NCI-H1417 treated with DMSO at 0.1 percent for 48 hours (cell line): ENCODE results near the gene NXPH4.

ENCODE experiments used
- DNase-seq: peaks from one replicate; lab custom pipeline; 2025; lab: John Stamatoyannopoulos, UW

NXPH4 gene

GRCh38 chr12:57183939-57184725 is 32.5 kb upstream of the NXPH4 start:
- no peak for DNase-seq

DNA sequence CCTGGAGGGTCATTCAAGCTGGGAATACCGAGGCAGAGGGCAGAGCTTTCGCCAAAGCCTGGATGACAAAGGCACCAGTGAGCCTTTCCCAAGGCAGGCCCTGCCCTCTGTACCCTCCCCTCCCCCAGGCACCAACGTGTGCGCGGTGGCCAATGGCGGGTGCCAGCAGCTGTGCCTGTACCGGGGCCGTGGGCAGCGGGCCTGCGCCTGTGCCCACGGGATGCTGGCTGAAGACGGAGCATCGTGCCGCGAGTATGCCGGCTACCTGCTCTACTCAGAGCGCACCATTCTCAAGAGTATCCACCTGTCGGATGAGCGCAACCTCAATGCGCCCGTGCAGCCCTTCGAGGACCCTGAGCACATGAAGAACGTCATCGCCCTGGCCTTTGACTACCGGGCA is 31.2 kb upstream of the NXPH4 start:
- no peak for DNase-seq

DNA sequence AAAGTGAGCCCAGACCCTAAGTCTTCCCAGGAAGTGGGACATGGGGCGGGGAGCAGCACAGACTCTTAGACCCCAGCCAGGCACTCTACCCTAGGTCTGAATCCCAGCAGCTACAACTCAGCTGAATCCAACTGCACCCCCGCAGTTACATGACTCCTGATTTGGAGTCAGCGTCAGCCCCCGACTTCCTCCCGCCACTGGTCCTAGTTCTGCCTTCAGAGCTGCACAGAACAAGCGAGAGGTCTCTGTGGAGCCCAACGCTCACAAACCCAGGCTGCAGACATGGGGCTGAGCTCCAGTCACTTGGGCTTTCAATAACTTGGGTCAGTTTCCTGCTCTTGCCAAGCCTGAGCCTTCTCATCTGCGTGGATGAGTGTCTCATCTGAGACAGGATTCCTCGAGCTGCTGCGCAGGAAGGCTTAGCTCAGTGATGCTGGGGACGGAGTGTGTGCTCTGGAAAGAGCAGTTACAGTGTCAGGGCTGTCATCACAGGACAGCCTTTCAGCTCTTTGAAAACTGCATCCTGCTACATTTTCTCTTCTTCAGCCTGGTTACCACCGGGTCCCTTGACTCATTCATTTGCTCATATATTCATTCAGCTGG is 30.6 kb upstream of the NXPH4 start:
- DNase-seq: no peak

- no peak for DNase-seq
Measured at GRCh38 chr12:57187222-57188089, 29.1 kb upstream of the NXPH4 start.

DNA sequence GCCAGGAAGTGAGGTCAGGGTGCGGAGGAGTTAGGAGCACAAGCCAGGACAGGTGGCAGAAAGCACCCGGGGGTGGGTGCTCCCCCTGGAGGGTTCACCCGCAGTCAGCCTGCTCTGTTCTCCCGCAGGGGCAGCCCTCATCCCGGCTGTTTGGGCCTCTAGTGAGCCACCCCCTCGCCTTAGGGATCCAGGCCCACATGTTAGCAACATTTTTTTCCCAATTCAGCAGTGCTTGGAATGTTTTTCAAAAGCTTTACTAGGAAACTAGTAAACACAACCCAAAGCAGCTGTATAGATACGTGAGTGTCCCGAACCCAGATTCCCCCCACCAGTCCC is 28.5 kb upstream of the NXPH4 start:
- no peak for DNase-seq

- DNase-seq: no peak
Measured at GRCh38 chr12:57190037-57190436, 26.6 kb upstream of the NXPH4 start.

- no peak for DNase-seq
Measured at GRCh38 chr12:57190821-57191220, 25.8 kb upstream of the NXPH4 start.

DNA sequence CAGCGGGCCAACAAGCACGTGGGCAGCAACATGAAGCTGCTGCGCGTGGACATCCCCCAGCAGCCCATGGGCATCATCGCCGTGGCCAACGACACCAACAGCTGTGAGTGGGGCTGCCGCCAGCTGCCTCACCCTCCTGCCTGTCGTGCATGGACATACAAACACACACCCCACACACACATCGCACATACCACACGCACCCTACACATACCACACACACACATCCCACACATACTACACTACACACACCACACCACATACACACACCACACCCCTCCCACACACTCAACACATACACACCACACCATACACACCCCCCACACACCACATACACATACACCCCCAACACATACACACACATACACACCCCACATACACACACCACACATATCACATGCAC is 25.2 kb upstream of the NXPH4 start:
- no peak for DNase-seq

GRCh38 chr12:57192920-57193319 is 23.7 kb upstream of the NXPH4 start:
- no peak for DNase-seq

- no peak for DNase-seq
Measured at GRCh38 chr12:57193706-57194245, 22.8 kb upstream of the NXPH4 start.

- DNase-seq: no peak
Measured at GRCh38 chr12:57194253-57194652, 22.3 kb upstream of the NXPH4 start.

GRCh38 chr12:57195186-57195585 is 21.4 kb upstream of the NXPH4 start:
- no peak for DNase-seq

- no peak for DNase-seq
Measured at GRCh38 chr12:57195611-57196371, 20.8 kb upstream of the NXPH4 start.

DNA sequence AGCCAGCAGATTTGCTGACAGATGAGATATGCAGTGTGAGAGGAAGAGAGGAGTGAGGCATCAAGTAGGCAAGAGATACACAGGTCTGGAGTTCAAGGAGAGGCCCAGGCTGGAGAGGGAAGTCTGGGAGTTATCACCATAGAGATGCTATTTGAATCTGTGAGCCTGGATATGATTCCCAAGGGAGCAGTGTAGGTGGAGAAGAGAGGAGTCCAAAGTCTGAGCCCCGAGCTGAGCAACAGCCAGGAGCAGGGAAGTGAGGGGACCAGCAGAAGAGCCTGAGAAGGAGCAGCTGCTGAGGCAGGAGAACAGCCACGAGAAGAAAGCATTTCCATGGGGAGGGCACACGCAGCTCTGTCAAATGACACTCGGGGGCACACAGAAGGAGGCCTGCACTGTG is 20.2 kb upstream of the NXPH4 start:
- DNase-seq: no peak

DNA sequence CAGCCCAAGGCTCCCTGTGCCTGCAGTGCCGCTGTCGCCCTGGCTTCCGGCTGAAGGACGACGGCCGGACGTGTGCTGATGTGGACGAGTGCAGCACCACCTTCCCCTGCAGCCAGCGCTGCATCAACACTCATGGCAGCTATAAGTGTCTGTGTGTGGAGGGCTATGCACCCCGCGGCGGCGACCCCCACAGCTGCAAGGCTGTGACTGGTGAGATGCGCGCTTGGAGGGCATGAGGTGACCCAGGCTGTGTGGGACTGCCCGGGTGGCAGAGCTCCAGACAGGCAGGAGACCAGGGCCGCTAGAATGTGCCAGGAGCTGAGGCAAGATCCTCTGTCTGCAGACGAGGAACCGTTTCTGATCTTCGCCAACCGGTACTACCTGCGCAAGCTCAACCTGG is 19.6 kb upstream of the NXPH4 start:
- no peak for DNase-seq

DNA sequence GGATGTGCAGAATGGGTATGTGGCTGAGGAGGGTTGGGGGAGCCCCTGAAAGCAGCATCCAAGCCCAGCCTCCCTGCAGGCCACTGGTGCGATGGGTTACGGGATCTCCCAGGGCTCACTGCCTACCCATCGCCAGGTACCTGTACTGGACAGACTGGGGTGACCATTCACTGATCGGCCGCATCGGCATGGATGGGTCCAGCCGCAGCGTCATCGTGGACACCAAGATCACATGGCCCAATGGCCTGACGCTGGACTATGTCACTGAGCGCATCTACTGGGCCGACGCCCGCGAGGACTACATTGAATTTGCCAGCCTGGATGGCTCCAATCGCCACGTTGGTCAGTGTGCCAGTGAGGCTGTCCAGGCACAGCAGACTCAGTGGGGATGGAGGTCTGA is 18.3 kb upstream of the NXPH4 start:
- no peak for DNase-seq

DNA sequence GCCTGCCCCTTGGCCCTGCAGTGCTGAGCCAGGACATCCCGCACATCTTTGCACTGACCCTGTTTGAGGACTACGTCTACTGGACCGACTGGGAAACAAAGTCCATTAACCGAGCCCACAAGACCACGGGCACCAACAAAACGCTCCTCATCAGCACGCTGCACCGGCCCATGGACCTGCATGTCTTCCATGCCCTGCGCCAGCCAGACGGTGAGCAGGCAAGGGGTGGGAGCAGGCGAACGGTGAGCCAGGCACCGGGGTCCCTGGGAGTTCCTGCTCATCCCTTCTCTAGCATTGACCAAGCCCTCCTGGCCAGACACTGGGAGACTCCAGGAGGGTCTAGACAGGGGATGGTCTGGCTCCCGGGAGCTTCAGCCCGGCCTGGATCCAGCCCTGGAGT is 17.4 kb upstream of the NXPH4 start:
- no peak for DNase-seq

GRCh38 chr12:57200497-57200896 is 16.1 kb upstream of the NXPH4 start:
- DNase-seq: no peak

- DNase-seq: no peak
Measured at GRCh38 chr12:57201219-57201618, 15.4 kb upstream of the NXPH4 start.

GRCh38 chr12:57201631-57202030 is 15.0 kb upstream of the NXPH4 start:
- no peak for DNase-seq

DNA sequence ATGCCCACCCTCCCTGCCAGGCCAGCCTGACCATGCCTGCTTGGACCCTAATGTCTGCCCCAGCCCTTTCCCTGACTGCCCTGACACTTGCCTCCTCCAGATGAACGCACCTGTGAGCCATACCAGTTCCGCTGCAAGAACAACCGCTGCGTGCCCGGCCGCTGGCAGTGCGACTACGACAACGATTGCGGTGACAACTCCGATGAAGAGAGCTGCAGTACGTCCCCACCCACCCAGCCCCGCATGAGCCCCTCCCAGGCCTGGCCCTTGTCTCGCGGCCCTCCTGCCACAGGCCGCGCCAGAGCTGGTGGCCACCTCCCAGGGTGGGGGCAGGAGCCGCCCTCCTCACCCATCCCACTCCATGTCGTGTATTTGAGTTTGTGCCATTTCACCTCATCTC is 14.3 kb upstream of the NXPH4 start:
- DNase-seq: no peak

DNA sequence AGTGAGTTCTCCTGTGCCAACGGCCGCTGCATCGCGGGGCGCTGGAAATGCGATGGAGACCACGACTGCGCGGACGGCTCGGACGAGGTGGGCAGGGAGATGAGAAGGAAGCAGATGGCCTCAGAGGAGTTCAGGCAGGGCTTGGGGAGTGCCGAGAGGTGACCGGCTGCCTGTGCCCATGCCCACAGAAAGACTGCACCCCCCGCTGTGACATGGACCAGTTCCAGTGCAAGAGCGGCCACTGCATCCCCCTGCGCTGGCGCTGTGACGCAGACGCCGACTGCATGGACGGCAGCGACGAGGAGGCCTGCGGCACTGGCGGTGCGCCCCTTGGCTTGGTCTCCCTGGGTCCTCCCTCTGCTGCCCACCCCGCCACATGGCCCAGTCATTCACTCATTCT is 13.4 kb upstream of the NXPH4 start:
- DNase-seq: no peak
